Small intestine (tissue), 7 donors: Measurements from ENCODE around the gene GRIN1. TPM values are rescaled to one million over a fixed set of nuclear protein-coding genes. Genes with fewer than 3 reads are reported as not detected.

ENCODE experiments used
- DNase-seq, 2 donors: peaks; one replicate each; pipeline versions ENCODE4 v3.0.0 to v3.0.0-alpha.2; 2013
- FAIRE-seq: peaks from 2 replicates; lab custom pipeline; 2012; peaks lifted over from hg19 to GRCh38; lab: Jason Lieb, UNC
- H3K27ac ChIP-seq, 3 donors: one replicate each; pipeline ENCODE4 v1.5.1; 2013; ENCODE audit warnings: low read length in 2 of 3, mild to moderate bottlenecking in 2 of 3, control low read depth in 1 of 3, inconsistent platforms in 1 of 3, low read depth in 1 of 3, moderate library complexity in 1 of 3
- H3K27me3 ChIP-seq, 3 donors: one replicate each; pipeline ENCODE4 v1.6.1; 2013; ENCODE audit warnings: low read length in 3 of 3, inconsistent platforms in 1 of 3; ENCODE audit not compliant: control insufficient read depth in 3 of 3, insufficient read depth in 3 of 3
- H3K36me3 ChIP-seq, 3 donors: one replicate each; pipeline ENCODE4 v1.6.1; 2013; ENCODE audit warnings: low read length in 3 of 3, inconsistent platforms in 1 of 3, low read depth in 1 of 3, mild to moderate bottlenecking in 1 of 3, moderate library complexity in 1 of 3; ENCODE audit not compliant: control insufficient read depth in 3 of 3, insufficient read depth in 2 of 3
- H3K4me1 ChIP-seq, 3 donors: one replicate each; pipeline ENCODE4 v1.6.1; 2013; ENCODE audit warnings: low read length in 2 of 3, inconsistent platforms in 1 of 3, low read depth in 1 of 3, mild to moderate bottlenecking in 1 of 3, moderate library complexity in 1 of 3; ENCODE audit not compliant: control insufficient read depth in 3 of 3, insufficient read depth in 2 of 3
- H3K4me3 ChIP-seq, 3 donors: one replicate each; pipeline ENCODE4 v1.5.1; 2013; ENCODE audit warnings: low read length in 3 of 3, control low read depth in 1 of 3, inconsistent platforms in 1 of 3, low read depth in 1 of 3, mild to moderate bottlenecking in 1 of 3, moderate library complexity in 1 of 3
- H3K9me3 ChIP-seq, 2 donors: one replicate each; pipeline ENCODE4 v1.6.1; 2013; ENCODE audit warnings: low read depth in 1 of 2, low read length in 1 of 2; ENCODE audit not compliant: control insufficient read depth in 2 of 2, insufficient read depth in 1 of 2
- WGBS, 3 donors: extraction: QIAGEN DNeasy Blood & Tissue Kit; methylation state at CpG; one replicate each; pipeline ENCODE4 v1.1.7; 2013; 5-methylcytosine and 5-hydroxymethylcytosine counted together
- polyA plus RNA-seq, 4 donors: library from polyadenylated mRNA; stranded (reverse) in 3 of 4; unstranded in 1 of 4; fragments of 200-250 nt in 3 of 4; fragments of 120-200 nt in 1 of 4; gene quantifications; one replicate each; pipeline versions ENCODE4 v1.2.1 to v1.2.3, GENCODE V29; 2013
- donor health status: healthy with polysubstance abuse.
- donor health status: control.
- donor health status: control.
- donor health status: Bipolar disorder and iron deficiency.
- donor health status: healthy.

The GRIN1 gene
- polyA plus RNA-seq, 4 donors = 0.79 to 0.92 TPM; not detected in 2

DNA sequence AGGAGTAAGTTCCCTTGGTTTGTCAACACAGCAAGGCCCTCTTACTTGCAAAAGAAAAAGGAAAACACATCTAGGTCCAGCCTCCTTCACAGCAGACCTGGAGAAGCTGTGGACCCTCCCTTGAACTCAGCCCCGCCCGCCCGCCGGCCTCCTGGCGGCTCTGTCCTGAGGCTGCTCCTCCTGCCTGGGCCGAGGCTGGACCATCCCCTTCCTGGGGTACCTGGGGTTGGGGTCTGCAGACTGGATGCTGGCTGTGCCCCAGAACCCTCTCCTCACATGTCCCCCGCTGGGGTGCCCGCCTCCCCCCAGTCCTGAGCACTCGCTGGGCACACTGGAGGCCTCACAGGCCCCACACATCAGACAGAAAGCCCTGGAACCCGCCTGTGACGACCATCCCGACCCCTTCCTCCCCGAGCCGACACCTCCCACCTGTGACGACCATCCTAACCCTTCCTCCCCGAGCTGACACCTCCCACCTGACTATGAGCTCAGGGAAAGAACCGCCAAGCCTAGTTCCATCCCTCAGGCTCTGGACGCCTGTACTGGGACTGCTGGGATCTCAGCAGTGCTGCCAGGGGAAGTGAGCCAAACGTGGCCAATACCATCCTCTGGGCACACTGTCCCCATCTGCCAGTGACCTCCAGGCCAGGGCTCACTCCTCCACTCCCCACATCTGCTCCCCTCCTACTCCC, 40.1 kb downstream of the GRIN1 start:
- Histone ChIP-seq H3K27ac (no peak overlapping the region), H3K9me3 (no peaks in the 10 kb centered on the region), H3K4me1 (peaks cover 0 to 3% (median 2%) of the 10 kb centered on the region in 3 donors), H3K27me3 (peaks cover 0 to 1% (median 0%) of the 10 kb centered on the region in 3 donors), H3K4me3 (no peak overlapping the region), H3K36me3 (peaks cover 16 to 74% (median 23%) of the 10 kb centered on the region in 3 donors)
- DNase-seq (no peak), FAIRE-seq (no peak)
- WGBS, 3 donors = 90 to 93% (median 92%) methylated on average over 19 of the region's 19 CpGs

DNA sequence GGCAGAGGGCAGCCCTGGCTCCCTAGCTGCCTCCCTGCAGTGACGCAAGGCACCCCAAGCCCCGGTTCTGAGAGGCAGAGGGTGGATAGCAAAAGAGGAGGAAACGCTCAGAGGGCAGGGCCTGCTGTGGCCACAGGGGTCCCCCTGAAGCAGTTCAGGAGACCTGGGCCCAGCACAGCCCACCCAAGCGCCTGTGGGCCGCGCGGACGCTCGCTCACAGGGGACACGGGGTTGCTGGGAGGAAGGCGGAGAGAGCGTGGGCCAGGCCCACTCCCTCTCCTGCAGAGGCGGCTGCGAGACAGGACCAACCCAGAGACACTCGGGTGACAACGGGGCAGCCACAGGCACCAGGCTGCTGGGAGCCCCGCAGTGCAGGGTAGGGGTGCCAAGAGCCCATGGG, 40.8 kb downstream of the GRIN1 start:
- H3K4me1 ChIP-seq = peaks cover 0 to 3% (median 0%) of the 10 kb centered on the region in 3 donors
- no peaks in the 10 kb centered on the region for H3K9me3 ChIP-seq
- H3K27me3 ChIP-seq = no peaks in the 10 kb centered on the region
- DNase-seq (no peak), FAIRE-seq (no peak)
- peaks cover 17 to 81% (median 25%) of the 10 kb centered on the region in 3 donors for H3K36me3 ChIP-seq
- 92 to 96% (median 96%) methylated on average over 16 to 17 of the region's 17 CpGs for WGBS, 3 donors
- no peak overlapping the region for H3K27ac ChIP-seq
- no peak overlapping the region for H3K4me3 ChIP-seq

DNA sequence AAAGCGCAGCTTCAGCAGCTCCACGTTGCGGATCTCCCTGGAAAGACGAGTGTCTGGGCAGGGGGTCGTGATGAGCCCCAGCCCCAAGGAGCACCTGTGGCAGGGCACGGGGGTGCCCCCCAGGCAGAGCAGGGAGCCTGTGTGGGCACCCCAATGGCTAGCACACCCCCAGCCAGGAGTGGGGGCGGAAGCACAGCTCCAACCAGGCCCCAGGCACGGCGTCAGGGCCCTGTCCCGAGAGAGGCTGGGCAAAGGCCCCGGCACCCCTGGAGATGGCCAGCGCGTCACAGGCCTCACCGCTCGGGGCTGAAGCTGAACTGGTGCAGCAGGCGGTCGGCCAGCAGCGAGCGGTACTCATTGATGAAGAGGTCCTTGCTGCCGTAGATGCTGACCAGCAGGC, 41.5 kb downstream of the GRIN1 start:
- WGBS, 3 donors = 95 to 97% (median 96%) methylated on average over 20 of the region's 20 CpGs
- DNase-seq (no peak), FAIRE-seq (no peak)
- Histone ChIP-seq H3K27me3 (no peaks in the 10 kb centered on the region), H3K27ac (no peak overlapping the region), H3K9me3 (no peaks in the 10 kb centered on the region), H3K36me3 (peaks cover 17 to 88% (median 25%) of the 10 kb centered on the region in 3 donors), H3K4me3 (no peak overlapping the region), H3K4me1 (peaks cover 0 to 2% (median 0%) of the 10 kb centered on the region in 3 donors)

DNA sequence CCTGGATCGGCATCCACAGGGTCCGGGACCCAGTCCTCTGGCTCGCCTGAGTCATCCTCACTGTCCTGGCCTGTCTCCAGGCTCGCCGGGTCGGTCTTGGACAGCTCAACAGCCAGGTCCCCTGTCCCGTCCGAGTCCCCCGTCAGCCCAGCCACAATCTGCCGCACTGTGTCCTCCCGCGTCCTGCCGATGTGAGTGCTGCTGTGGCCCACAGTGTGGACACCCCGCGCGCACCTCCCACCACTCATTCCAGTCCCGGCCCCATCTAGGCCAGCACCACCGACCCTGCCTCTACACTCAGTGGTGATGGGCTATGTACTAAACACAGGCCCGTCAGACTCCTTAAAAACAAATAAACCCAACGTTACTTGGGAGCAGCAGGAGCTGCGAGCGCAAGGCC, 42.7 kb downstream of the GRIN1 start:
- FAIRE-seq = no peak
- Histone ChIP-seq H3K36me3 (peaks cover 17 to 99% (median 25%) of the 10 kb centered on the region in 3 donors), H3K9me3 (no peaks in the 10 kb centered on the region)

DNA sequence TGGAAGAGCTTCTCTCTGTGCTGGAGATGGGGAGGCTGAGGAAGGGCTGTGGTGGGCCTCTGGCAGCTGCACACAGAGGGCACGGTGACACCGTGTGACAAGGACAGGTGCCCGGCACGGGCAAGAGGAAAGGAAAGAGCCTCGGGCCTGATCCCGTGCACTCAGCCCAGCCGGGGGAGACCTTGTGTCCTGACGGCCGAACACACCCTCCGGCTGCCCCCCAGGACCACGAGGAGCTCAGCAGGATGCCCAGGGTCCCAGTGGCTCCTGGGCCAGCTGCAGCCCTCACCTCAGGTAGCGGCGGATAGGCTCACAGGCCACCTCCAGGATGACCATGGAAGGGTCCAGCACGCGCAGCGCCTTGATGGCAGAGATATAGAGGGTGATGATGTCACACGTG, 43.9 kb downstream of the GRIN1 start:
- 92 to 96% (median 92%) methylated on average over 16 to 17 of the region's 17 CpGs for WGBS, 3 donors
- no peak overlapping the region for H3K4me3 ChIP-seq
- H3K9me3 ChIP-seq = no peaks in the 10 kb centered on the region
- H3K27me3 ChIP-seq = no peaks in the 10 kb centered on the region
- no peak overlapping the region for H3K27ac ChIP-seq
- DNase-seq (no peak), FAIRE-seq (no peak)
- peaks cover 0 to 20% (median 12%) of the 10 kb centered on the region in 3 donors for H3K4me1 ChIP-seq
- peaks cover 17 to 98% (median 24%) of the 10 kb centered on the region in 3 donors for H3K36me3 ChIP-seq

More for the DNA sequence above, 42.7 kb downstream of the GRIN1 start:
- Histone ChIP-seq H3K4me3 (no peak overlapping the region), H3K4me1 (peaks cover 0 to 8% (median under 1%) of the 10 kb centered on the region in 3 donors), H3K27me3 (no peaks in the 10 kb centered on the region), H3K27ac (no peak overlapping the region)
- 91 to 96% (median 96%) methylated on average over 22 of the region's 22 CpGs for WGBS, 3 donors
- DNase-seq = no peak

DNA sequence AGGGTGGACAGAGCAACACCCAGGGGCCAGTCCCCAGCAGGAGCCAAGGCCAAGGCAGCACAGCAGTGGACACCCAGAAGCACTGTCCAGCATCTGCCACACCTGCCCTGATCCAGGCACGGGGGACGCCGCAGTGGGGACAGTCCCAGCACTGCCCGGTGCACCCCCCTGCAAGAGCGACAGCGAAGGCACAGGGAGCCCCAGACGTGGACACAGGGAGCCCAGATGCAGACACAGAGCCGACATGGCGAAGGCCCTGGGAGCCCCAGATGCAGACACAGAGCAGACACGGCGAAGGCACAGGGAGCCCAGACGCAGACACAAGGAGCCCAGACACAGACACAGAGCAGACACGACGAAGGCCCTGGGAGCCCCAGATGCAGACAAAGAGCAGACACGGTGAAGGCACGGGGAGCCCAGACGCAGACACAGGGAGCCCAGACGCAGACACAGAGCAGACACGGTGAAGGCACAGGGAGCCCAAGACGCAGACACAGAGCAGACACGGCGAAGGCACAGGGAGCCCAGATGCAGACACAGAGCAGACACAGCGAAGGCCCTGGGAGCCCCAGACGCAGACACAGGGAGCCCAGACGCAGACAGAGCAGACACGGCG, 45.1 kb downstream of the GRIN1 start:
- 94 to 96% (median 95%) methylated on average over 27 of the region's 27 CpGs for WGBS, 3 donors
- peaks cover 0 to 20% (median 12%) of the 10 kb centered on the region in 3 donors for H3K4me1 ChIP-seq
- FAIRE-seq (no peak), DNase-seq (no peak)
- peaks cover 14 to 86% (median 15%) of the 10 kb centered on the region in 3 donors for H3K36me3 ChIP-seq
- H3K27ac ChIP-seq = no peak overlapping the region
- H3K4me3 ChIP-seq = no peak overlapping the region
- H3K9me3 ChIP-seq = no peaks in the 10 kb centered on the region
- H3K27me3 ChIP-seq = no peaks in the 10 kb centered on the region

DNA sequence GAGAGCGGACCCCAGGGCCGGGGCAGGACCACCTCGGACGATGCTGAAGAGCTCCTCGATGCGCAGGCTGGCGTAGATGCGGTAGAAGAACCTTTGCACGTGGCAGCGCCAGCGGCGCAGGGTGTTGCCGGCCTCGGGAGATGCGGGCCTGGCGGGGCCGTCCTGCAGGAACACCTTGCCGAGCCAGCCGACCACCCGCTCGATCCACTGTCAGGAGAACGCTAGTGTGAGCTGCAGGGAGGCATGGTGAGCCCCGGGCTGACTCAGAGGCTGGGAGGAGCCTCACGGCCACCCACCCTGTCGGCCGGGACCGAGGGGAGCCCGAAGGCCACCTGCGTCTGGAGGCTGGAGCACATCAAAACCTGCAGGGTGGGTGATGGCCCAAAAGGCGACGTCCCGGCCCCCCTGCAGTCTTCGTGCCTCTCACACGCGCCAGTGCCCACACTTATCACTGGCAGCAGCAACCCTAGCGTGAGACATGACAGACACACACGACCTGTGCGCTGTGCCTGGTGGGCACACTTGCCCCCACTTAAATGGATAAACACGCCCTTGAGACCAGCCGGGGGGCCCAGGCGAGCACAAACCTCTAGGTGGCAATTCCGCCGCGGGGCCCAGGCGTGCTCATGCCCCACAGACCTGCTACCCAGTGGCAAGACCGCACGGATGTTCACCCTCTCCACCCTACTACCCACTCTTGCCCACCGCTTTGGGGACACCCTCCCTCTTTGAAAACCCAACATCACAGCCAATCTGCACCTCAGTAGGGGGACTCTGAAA, 46.1 kb downstream of the GRIN1 start:
- 93 to 94% (median 93%) methylated on average over 44 to 48 of the region's 48 CpGs for WGBS, 3 donors
- FAIRE-seq (no peak), DNase-seq (no peak)
- Histone ChIP-seq H3K4me1 (peaks cover 3 to 29% (median 19%) of the 10 kb centered on the region in 3 donors), H3K27ac (no peak overlapping the region), H3K27me3 (no peaks in the 10 kb centered on the region), H3K9me3 (no peaks in the 10 kb centered on the region), H3K36me3 (peaks cover 12 to 85% (median 14%) of the 10 kb centered on the region in 3 donors), H3K4me3 (no peak overlapping the region)

DNA sequence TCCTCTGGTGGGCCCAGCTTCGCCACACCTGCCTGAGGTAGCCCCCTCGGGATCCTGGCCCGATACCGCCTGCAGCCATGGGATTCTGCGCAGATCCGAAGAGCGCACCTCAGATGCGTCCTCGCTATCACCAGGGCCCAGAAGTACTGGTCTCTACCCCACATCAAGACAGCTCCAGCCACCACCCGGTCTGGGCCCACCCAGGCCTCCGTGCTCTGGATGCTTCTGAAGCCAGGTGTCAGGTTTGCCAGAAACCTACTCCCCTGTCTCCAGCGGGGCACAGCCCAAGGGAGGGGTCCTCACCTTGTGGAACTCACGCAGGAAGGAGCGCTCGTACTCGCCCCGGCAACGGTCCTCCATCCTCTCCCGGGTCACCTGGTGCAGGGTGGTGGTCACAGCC, 47.0 kb downstream of the GRIN1 start:
- Histone ChIP-seq H3K9me3 (no peaks in the 10 kb centered on the region), H3K27me3 (no peaks in the 10 kb centered on the region), H3K27ac (no peak overlapping the region), H3K36me3 (peaks cover 9 to 85% (median 12%) of the 10 kb centered on the region in 3 donors), H3K4me1 (peaks cover 3 to 35% (median 19%) of the 10 kb centered on the region in 3 donors), H3K4me3 (no peak overlapping the region)
- DNase-seq (no peak), FAIRE-seq (no peak)
- 92 to 96% (median 93%) methylated on average over 19 of the region's 19 CpGs for WGBS, 3 donors
